C4-2B (cell line): ENCODE data around the gene CLCF1.

Source experiments
- CTCF ChIP-seq: fragments of 450-650 bp; conservative IDR thresholded peaks from 2 replicates; pipeline ENCODE4 v1.5.1; 2017; ENCODE audit warnings: mild to moderate bottlenecking
- ZFX ChIP-seq: fragments of 450-650 bp; IDR thresholded peaks from 2 replicates; pipeline ENCODE4 v1.6.1; 2017

- TF ChIP-seq CTCF (no peak), ZFX (no peak)
Measured at GRCh38 chr11:67396587-67397389, 23.4 kb upstream of the CLCF1 start.
